Prostate gland (tissue), 2 donors: ENCODE results near the gene ADAP1. TPM values are rescaled to one million over a fixed set of nuclear protein-coding genes. Genes with fewer than 3 reads are reported as not detected.

Experiments
- DNase-seq: peaks from one replicate; pipeline ENCODE4 v3.0.0-alpha.2; 2019; ENCODE audit warnings: low spot score
- H3K27ac ChIP-seq, 2 donors: fragments of 200-600 bp; sonication (generic); 2 replicates each; pipeline ENCODE4 v1.5.1; 2017 to 2019
- H3K27me3 ChIP-seq: fragments of 200-600 bp; sonication (generic); replicated peaks from 2 replicates; pipeline ENCODE4 v1.5.1; 2019; ENCODE audit not compliant: insufficient read depth
- H3K36me3 ChIP-seq, 2 donors: fragments of 200-600 bp; sonication (generic); 1 replicate in 1 of 2; 2 replicates in 1 of 2; pipeline versions ENCODE4 v1.5.1 to v1.8.1; 2017 to 2019
- H3K4me1 ChIP-seq: fragments of 200-600 bp; sonication (generic); replicated peaks from 2 replicates; pipeline ENCODE4 v1.5.1; 2019
- H3K4me3 ChIP-seq, 2 donors: fragments of 200-600 bp; sonication (generic); 2 replicates each; pipeline ENCODE4 v1.5.1; 2017 to 2019
- H3K9me3 ChIP-seq: fragments of 200-600 bp; sonication (generic); 2 replicates; pipeline ENCODE4 v1.5.1; 2017
- CTCF ChIP-seq, 4 experiments: fragments of 200-600 bp in 2 of 4; fragments of 450-650 bp in 2 of 4; sonication (generic) in 2 of 4; IDR thresholded peaks; 1 replicate in 3 of 4; 2 replicates in 1 of 4; pipeline ENCODE4 v1.5.1; 2016 to 2019; ENCODE audit warnings: antibody characterized with exemption in 4 of 4, mild to moderate bottlenecking in 2 of 4, moderate library complexity in 2 of 4
- POLR2A ChIP-seq: fragments of 450-650 bp; IDR thresholded peaks from one replicate; pipeline ENCODE4 v1.6.1; 2016; ENCODE audit warnings: antibody characterized with exemption, mild to moderate bottlenecking
- POLR2AphosphoS5 ChIP-seq: sonication (generic); formaldehyde crosslinking; IDR thresholded peaks from one replicate; pipeline ENCODE4 v1.6.1; 2017; ENCODE audit warnings: antibody characterized with exemption
- WGBS: methylation state at CpG from one replicate; pipeline ENCODE4 v1.1.5; 2018; 5-methylcytosine and 5-hydroxymethylcytosine counted together
- intact Hi-C: fragments of 100-400 bp; cut with DNase I; formaldehyde crosslinking; loops from one replicate; pipeline ENCODE4 v1.14.2; 2022
- total RNA-seq, 2 donors: library from RNA; depleted of rRNA; stranded (reverse); fragments of >200 nt; gene quantifications; one replicate each; pipeline ENCODE4 v1.1.0, GENCODE V29; 2016

Gene ADAP1
- total RNA-seq, 2 donors from 2014 or later, result 5.9 to 8.3 TPM

- TF ChIP-seq CTCF (IDR thresholded peaks at IDR 0.05) (no peak), POLR2A (no peak), POLR2AphosphoS5 (no peak)
These were observed 35.9 kb downstream of the ADAP1 start for GRCh38 chr7:918441-919113.

GRCh38 chr7:918118-918425 is 36.4 kb downstream of the ADAP1 start:
- intact Hi-C loops, result no loop called here
- no peak overlapping the region for H3K27ac ChIP-seq
- no peak for DNase-seq
- H3K4me3 ChIP-seq, result no peak overlapping the region
- TF ChIP-seq CTCF (IDR thresholded peaks at IDR 0.05) (no peak), POLR2AphosphoS5 (no peak), POLR2A (no peak)
- H3K36me3 ChIP-seq, result no peaks in the 10 kb centered on the region
- H3K9me3 ChIP-seq, result no peaks in the 10 kb centered on the region
- whole genome bisulfite sequencing, result 86% methylated on average over 9 of the region's 9 CpGs
- no peaks in the 10 kb centered on the region for H3K4me1 ChIP-seq
- no peaks in the 10 kb centered on the region for H3K27me3 ChIP-seq

More at GRCh38 chr7:918441-919113, 35.9 kb downstream of the ADAP1 start:
- H3K4me1 ChIP-seq, result no peaks in the 10 kb centered on the region
- H3K27ac ChIP-seq, result no peak overlapping the region
- DNase-seq, result no peak
- H3K36me3 ChIP-seq, result no peaks in the 10 kb centered on the region
- no peaks in the 10 kb centered on the region for H3K9me3 ChIP-seq
- intact Hi-C loops, result no loop called here
- H3K27me3 ChIP-seq, result no peaks in the 10 kb centered on the region
- WGBS, result 94% methylated on average over 21 of the region's 21 CpGs
- no peak overlapping the region for H3K4me3 ChIP-seq

GRCh38 chr7:917255-918117 is 37.0 kb downstream of the ADAP1 start:
- no peaks in the 10 kb centered on the region for H3K4me1 ChIP-seq
- no peak for TF ChIP-seq CTCF (IDR thresholded peaks at IDR 0.05)
- no peak for TF ChIP-seq POLR2AphosphoS5
- TF ChIP-seq POLR2A, result no peak
- WGBS, result 83% methylated on average over 25 of the region's 33 CpGs
- no peaks in the 10 kb centered on the region for H3K9me3 ChIP-seq
- intact Hi-C loops, result no loop called here
- H3K27me3 ChIP-seq, result no peaks in the 10 kb centered on the region
- H3K36me3 ChIP-seq, result no peaks in the 10 kb centered on the region
- H3K27ac ChIP-seq, result no peak overlapping the region
- DNase-seq, result no peak
- no peak overlapping the region for H3K4me3 ChIP-seq

- TF ChIP-seq POLR2AphosphoS5 (no peak), POLR2A (no peak), CTCF (IDR thresholded peaks at IDR 0.05) (no peak)
- no peaks in the 10 kb centered on the region for H3K4me1 ChIP-seq
- WGBS, result 24% methylated on average over 12 of the region's 17 CpGs
- H3K9me3 ChIP-seq, result no peaks in the 10 kb centered on the region
- no peaks in the 10 kb centered on the region for H3K27me3 ChIP-seq
- no peak overlapping the region for H3K4me3 ChIP-seq
- no peak overlapping the region for H3K27ac ChIP-seq
- no peaks in the 10 kb centered on the region for H3K36me3 ChIP-seq
- no peak for DNase-seq
- intact Hi-C loops, result no loop called here
These were observed 38.1 kb downstream of the ADAP1 start for GRCh38 chr7:916291-916941.
